SJSA1 (cell line): ENCODE data around the gene PDCD1. TPM values are rescaled to one million over a fixed set of nuclear protein-coding genes. Genes with fewer than 3 reads are reported as not detected.
"Not testable (repeated sequence)": the region's sequence is repeated elsewhere in the genome, so short reads cannot be mapped to it uniquely, and the experiment has no call there.

Experiments used
- DNase-seq, 2 experiments: peaks; one replicate each; pipeline ENCODE4 v3.0.0-alpha.2; 2015 to 2020; ENCODE audit warnings: low spot score in 2 of 2, low read depth in 1 of 2
- H3K27ac ChIP-seq: fragments of 250-450 bp; sonication (Bioruptor Pico); 2 replicates; pipeline ENCODE4 v1.5.1; 2020; ENCODE audit warnings: mild to moderate bottlenecking, moderate library complexity
- H3K27me3 ChIP-seq: fragments of 250-450 bp; sonication (Bioruptor Pico); replicated peaks from 2 replicates; pipeline ENCODE4 v1.5.1; 2020; ENCODE audit warnings: mild to moderate bottlenecking, moderate library complexity
- H3K36me3 ChIP-seq: fragments of 250-450 bp; sonication (Bioruptor Pico); 2 replicates; pipeline ENCODE4 v1.5.1; 2020; ENCODE audit warnings: mild to moderate bottlenecking
- H3K4me1 ChIP-seq: fragments of 250-450 bp; sonication (Bioruptor Pico); replicated peaks from 2 replicates; pipeline ENCODE4 v1.6.1; 2021; ENCODE audit warnings: mild to moderate bottlenecking
- H3K4me3 ChIP-seq: fragments of 250-450 bp; sonication (Bioruptor Pico); 2 replicates; pipeline ENCODE4 v1.5.1; 2020; ENCODE audit warnings: mild to moderate bottlenecking
- H3K9me3 ChIP-seq: fragments of 250-450 bp; sonication (Bioruptor Pico); replicated peaks from 2 replicates; pipeline ENCODE4 v1.5.1; 2020; ENCODE audit warnings: mild to moderate bottlenecking
- total RNA-seq: library from RNA; depleted of rRNA; stranded (reverse); fragments of >200 nt; shearing (Covaris generic); gene quantifications from 2 replicates; pipeline ENCODE4 v1.2.3, GENCODE V29; 2014

PDCD1 gene
- total RNA-seq, 1 experiment from 2014 or later, result not detected

- peak in 1 of 2 experiments; percentile 41 for DNase-seq
- H3K4me3 ChIP-seq, result no peak overlapping the region
- H3K9me3 ChIP-seq, result no peaks in the 10 kb centered on the region
- peaks cover 16% of the 10 kb centered on the region for H3K27me3 ChIP-seq
- no peaks in the 10 kb centered on the region for H3K4me1 ChIP-seq
- H3K27ac ChIP-seq, result no peak overlapping the region
- no peaks in the 10 kb centered on the region for H3K36me3 ChIP-seq
These were observed 37.9 kb downstream of the PDCD1 start for GRCh38 chr2:241820625-241821384.

DNA sequence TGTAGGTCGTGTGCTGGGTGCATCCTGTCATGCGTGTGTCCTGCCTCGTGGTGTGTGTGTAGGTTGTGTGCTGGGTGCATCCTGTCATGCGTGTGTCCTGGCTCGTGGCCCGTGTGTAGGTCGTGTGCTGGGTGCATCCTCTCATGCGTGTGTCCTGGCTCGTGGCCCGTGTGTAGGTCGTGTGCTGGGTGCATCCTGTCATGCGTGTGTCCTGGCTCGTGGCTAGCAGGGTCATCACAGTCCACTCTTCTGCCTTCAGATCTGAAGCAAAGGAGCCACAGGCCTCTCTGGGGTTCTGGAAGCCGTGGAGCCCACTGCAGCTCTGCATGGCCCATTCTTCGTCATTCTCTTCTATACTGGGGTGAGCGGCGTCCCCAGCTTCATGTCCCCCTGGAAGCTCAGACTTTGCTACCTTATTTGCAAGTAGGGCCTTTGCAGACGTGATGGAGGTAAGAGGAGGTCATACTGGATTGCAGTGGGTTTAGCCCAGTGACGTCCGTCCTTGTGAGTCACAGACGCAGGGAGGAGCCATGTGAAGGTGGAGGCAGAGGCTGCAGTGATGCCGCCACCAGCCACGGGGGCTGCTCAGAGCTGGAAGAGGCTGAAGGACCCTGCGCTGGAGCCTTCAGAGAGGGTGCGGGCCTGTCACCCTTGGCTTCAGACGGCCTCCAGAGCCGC lies 38.6 kb downstream of the PDCD1 start:
- not testable (repeated sequence) for H3K4me1 ChIP-seq, H3K36me3 ChIP-seq, H3K27ac ChIP-seq

DNA sequence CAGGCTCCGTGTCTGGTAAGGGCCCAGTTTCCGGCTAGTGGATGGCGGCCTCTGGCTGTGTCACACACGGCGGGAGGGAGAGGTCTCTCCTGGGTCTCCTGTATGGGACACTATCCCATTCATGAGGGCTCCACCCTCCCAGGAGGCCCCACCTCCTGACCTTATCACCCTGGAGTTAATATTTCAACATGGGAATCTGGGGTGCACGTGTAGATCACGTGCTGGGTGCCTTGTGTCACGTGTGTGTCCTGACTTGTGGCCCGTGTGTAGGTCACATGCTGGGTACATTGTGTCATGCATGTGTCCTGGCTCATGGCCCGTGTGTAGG lies 39.8 kb downstream of the PDCD1 start:
- Histone ChIP-seq H3K9me3 (no peaks in the 10 kb centered on the region), H3K36me3 (no peaks in the 10 kb centered on the region), H3K4me1 (no peaks in the 10 kb centered on the region), H3K4me3 (no peak overlapping the region), H3K27me3 (peaks cover 21% of the 10 kb centered on the region), H3K27ac (no peak overlapping the region)
- DNase-seq, result peak in 1 of 2 experiments; percentile 36

More for the DNA sequence above, 38.6 kb downstream of the PDCD1 start:
- peaks cover 18% of the 10 kb centered on the region for H3K27me3 ChIP-seq
- H3K9me3 ChIP-seq, H3K4me3 ChIP-seq: not testable (repeated sequence)
- DNase-seq, result peak in 1 of 2 experiments; percentile 29

DNA sequence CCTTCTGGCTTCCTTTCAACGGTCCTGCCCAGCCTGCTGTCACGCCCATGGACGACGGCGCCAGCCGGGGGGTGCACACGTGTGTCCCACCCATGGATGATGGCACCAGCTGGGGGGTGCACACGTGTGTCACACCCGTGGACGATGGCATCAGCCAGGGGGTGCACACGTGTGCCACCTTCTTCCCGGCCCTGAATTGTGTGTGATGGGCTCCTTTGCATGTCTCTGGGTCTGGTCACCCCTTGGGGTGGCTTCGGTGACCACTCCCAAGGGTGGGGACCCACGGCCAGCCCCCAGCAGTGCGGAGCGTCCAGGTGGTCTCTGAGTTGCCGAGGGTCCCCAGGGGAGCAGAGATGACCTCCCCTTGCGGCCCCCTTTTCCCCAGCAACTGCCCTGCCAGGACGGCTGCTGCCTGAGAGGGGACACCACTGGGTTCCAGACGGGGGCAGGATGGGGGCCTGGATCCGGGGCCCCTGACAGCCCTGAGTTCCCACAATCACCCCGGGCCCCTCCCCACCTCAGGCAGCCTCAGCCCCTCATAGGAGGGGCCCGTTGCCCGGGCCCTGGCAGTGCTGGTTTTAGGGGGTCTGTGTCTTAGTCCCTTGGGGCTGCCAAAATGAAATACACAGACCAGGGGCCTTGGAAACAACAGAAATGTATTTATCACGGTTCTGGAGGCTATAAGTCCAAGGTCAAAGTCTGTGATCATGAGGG lies 40.3 kb downstream of the PDCD1 start:
- no peak overlapping the region for H3K27ac ChIP-seq
- no peaks in the 10 kb centered on the region for H3K36me3 ChIP-seq
- H3K27me3 ChIP-seq, result peaks cover 22% of the 10 kb centered on the region
- H3K4me3 ChIP-seq, result no peak overlapping the region
- DNase-seq, result peak in 1 of 2 experiments; percentile 40
- H3K4me1 ChIP-seq, result no peaks in the 10 kb centered on the region
- H3K9me3 ChIP-seq, result no peaks in the 10 kb centered on the region

GRCh38 chr2:241817821-241818215 lies 40.9 kb downstream of the PDCD1 start:
- peaks cover 22% of the 10 kb centered on the region for H3K27me3 ChIP-seq
- H3K36me3 ChIP-seq, H3K4me1 ChIP-seq, H3K9me3 ChIP-seq, H3K27ac ChIP-seq, DNase-seq, H3K4me3 ChIP-seq: not testable (repeated sequence)

GRCh38 chr2:241817126-241817820 lies 41.4 kb downstream of the PDCD1 start:
- Histone ChIP-seq H3K4me1 (no peaks in the 10 kb centered on the region), H3K4me3 (no peak overlapping the region), H3K27me3 (peaks cover 22% of the 10 kb centered on the region), H3K27ac (no peak overlapping the region), H3K36me3 (no peaks in the 10 kb centered on the region), H3K9me3 (no peaks in the 10 kb centered on the region)
- peak in 1 of 2 experiments; percentile 40 for DNase-seq

- Histone ChIP-seq H3K4me1 (no peaks in the 10 kb centered on the region), H3K9me3 (no peaks in the 10 kb centered on the region), H3K36me3 (no peaks in the 10 kb centered on the region), H3K27me3 (peaks cover 22% of the 10 kb centered on the region), H3K4me3 (no peak overlapping the region), H3K27ac (no peak overlapping the region)
- peak in 1 of 2 experiments; percentile 32 for DNase-seq
These were observed 42.1 kb downstream of the PDCD1 start for GRCh38 chr2:241816431-241817121.

DNA sequence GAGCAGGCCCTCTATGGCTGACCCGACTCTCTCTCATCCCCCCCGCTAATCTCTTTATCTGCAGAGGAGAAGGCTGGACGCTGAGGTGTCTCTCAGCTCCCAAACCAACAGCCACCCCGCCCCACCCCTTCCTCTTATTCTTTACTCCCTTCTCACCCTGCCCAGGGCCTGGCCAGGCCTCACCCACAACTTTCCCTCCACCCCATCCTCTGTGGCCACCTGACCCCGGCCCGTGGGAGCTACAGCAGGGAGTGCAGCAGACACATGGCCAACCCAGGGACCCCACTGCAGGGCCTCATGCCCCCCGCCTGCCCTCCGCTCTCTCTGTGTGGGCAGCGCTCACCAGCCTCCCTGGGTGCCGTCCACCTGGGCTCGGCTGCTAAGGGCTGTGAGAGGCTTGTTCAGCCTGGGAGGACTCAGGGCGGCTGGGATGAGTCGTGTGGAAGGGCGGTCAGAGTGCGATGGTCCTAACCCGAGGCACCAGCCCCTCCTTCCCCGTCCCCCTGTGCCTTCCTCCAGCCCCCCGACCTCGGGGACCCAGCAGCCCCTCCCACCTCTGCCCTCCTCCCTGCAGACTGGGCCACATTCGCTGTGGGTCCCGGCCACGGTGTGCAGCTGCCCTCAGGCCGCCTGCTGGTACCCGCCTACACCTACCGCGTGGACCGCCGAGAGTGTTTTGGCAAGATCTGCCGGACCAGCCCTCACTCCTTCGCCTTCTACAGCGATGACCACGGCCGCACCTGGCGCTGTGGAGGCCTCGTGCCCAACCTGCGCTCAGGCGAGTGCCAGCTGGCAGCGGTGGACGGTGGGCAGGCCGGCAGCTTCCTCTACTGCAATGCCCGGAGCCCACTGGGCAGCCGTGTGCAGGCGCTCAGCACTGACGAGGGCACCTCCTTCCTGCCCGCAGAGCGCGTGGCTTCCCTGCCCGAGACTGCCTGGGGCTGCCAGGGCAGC lies 42.9 kb downstream of the PDCD1 start:
- H3K9me3 ChIP-seq, result no peaks in the 10 kb centered on the region
- no peak overlapping the region for H3K4me3 ChIP-seq
- H3K36me3 ChIP-seq, result no peaks in the 10 kb centered on the region
- DNase-seq, result peak in 1 of 2 experiments; percentile 40
- no peaks in the 10 kb centered on the region for H3K4me1 ChIP-seq
- H3K27me3 ChIP-seq, result peaks cover 22% of the 10 kb centered on the region
- H3K27ac ChIP-seq, result no peak overlapping the region

- H3K4me1 ChIP-seq, result no peaks in the 10 kb centered on the region
- no peaks in the 10 kb centered on the region for H3K9me3 ChIP-seq
- H3K27ac ChIP-seq, result no peak overlapping the region
- DNase-seq, result peak in 1 of 2 experiments; percentile 37
- H3K4me3 ChIP-seq, result no peak overlapping the region
- H3K36me3 ChIP-seq, result no peaks in the 10 kb centered on the region
- peaks cover 22% of the 10 kb centered on the region for H3K27me3 ChIP-seq
These were observed 43.8 kb downstream of the PDCD1 start for GRCh38 chr2:241814643-241815476.

DNA sequence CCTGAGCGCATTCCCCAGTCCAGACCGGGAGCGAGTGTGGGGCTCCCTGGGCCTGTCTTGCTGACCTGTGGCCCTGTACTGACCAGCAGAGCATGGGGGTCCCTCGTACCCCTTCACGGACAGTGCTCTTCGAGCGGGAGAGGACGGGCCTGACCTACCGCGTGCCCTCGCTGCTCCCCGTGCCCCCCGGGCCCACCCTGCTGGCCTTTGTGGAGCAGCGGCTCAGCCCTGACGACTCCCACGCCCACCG lies 44.4 kb downstream of the PDCD1 start:
- no peaks in the 10 kb centered on the region for H3K9me3 ChIP-seq
- no peaks in the 10 kb centered on the region for H3K36me3 ChIP-seq
- H3K27ac ChIP-seq, result no peak overlapping the region
- DNase-seq, result peak in 1 of 2 experiments; percentile 38
- H3K4me1 ChIP-seq, result no peaks in the 10 kb centered on the region
- H3K4me3 ChIP-seq, result no peak overlapping the region
- H3K27me3 ChIP-seq, result peaks cover 22% of the 10 kb centered on the region

GRCh38 chr2:241813644-241814392 lies 44.9 kb downstream of the PDCD1 start:
- Histone ChIP-seq H3K9me3 (no peaks in the 10 kb centered on the region), H3K27me3 (peaks cover 22% of the 10 kb centered on the region), H3K27ac (no peak overlapping the region), H3K4me3 (no peak overlapping the region), H3K4me1 (no peaks in the 10 kb centered on the region), H3K36me3 (no peaks in the 10 kb centered on the region)
- DNase-seq, result peak in 1 of 2 experiments; percentile 13
